RWPE2 (cell line): ENCODE measurements around the gene CYP2F1.
"Not testable (repeated sequence)": the region's sequence is repeated elsewhere in the genome, so short reads cannot be mapped to it uniquely, and the experiment has no call there.

ENCODE experiments used
- ATAC-seq: fragments of 200-7000 bp; cut with Tn5 transposase; 3 replicates; pipeline ENCODE4 v1.9.1; 2021; ENCODE audit warnings: low read depth
- DNase-seq: peaks from one replicate; pipeline ENCODE4 v3.0.0-alpha.2; 2020; ENCODE audit warnings: low spot score
- H3K27ac ChIP-seq: fragments of 450-650 bp; 2 replicates; pipeline ENCODE4 v1.5.1; 2017; ENCODE audit warnings: mild to moderate bottlenecking; ENCODE audit not compliant: poor library complexity, severe bottlenecking
- H3K27me3 ChIP-seq: fragments of 250-450 bp; sonication (Bioruptor Pico); 2 replicates; pipeline ENCODE4 v1.5.1; 2021; ENCODE audit warnings: mild to moderate bottlenecking, moderate library complexity; ENCODE audit not compliant: insufficient read depth, poor library complexity, severe bottlenecking
- H3K36me3 ChIP-seq: fragments of 250-450 bp; sonication (Bioruptor Pico); 2 replicates; pipeline ENCODE4 v1.5.1; 2020; ENCODE audit warnings: low read depth, mild to moderate bottlenecking, moderate library complexity
- H3K4me1 ChIP-seq: fragments of 250-450 bp; sonication (Bioruptor Pico); 2 replicates; pipeline ENCODE4 v1.5.1; 2021; ENCODE audit warnings: mild to moderate bottlenecking, moderate library complexity; ENCODE audit not compliant: insufficient read depth, poor library complexity, severe bottlenecking
- H3K4me3 ChIP-seq: fragments of 250-450 bp; sonication (Bioruptor Pico); 2 replicates; pipeline ENCODE4 v1.5.1; 2021; ENCODE audit warnings: mild to moderate bottlenecking, moderate library complexity; ENCODE audit not compliant: severe bottlenecking
- H3K9me3 ChIP-seq: fragments of 250-450 bp; sonication (Bioruptor Pico); 2 replicates; pipeline ENCODE4 v1.5.1; 2021; ENCODE audit warnings: mild to moderate bottlenecking, moderate library complexity; ENCODE audit not compliant: severe bottlenecking
- TF ChIP-seq, protein P1 (sequence below): fragments of 450-650 bp; IDR thresholded peaks from one replicate; pipeline ENCODE4 v1.5.1; 2017; ENCODE audit warnings: mild to moderate bottlenecking, moderate library complexity; ENCODE audit not compliant: poor library complexity, severe bottlenecking

Gene CYP2F1

GRCh38 chr19:41098762-41099161 lies 15.5 kb upstream of the CYP2F1 start:
- H3K27me3 ChIP-seq = peaks cover 10% of the 10 kb centered on the region
- H3K4me3 ChIP-seq = no peak overlapping the region
- H3K4me1 ChIP-seq = no peaks in the 10 kb centered on the region
- H3K36me3 ChIP-seq = no peaks in the 10 kb centered on the region
- ATAC-seq = no peak
- no peaks in the 10 kb centered on the region for H3K9me3 ChIP-seq
- DNase-seq = no peak
- no peak overlapping the region for H3K27ac ChIP-seq
- TF ChIP-seq, protein P1, sequence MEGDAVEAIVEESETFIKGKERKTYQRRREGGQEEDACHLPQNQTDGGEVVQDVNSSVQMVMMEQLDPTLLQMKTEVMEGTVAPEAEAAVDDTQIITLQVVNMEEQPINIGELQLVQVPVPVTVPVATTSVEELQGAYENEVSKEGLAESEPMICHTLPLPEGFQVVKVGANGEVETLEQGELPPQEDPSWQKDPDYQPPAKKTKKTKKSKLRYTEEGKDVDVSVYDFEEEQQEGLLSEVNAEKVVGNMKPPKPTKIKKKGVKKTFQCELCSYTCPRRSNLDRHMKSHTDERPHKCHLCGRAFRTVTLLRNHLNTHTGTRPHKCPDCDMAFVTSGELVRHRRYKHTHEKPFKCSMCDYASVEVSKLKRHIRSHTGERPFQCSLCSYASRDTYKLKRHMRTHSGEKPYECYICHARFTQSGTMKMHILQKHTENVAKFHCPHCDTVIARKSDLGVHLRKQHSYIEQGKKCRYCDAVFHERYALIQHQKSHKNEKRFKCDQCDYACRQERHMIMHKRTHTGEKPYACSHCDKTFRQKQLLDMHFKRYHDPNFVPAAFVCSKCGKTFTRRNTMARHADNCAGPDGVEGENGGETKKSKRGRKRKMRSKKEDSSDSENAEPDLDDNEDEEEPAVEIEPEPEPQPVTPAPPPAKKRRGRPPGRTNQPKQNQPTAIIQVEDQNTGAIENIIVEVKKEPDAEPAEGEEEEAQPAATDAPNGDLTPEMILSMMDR = no peak

GRCh38 chr19:41102210-41102609 lies 12.0 kb upstream of the CYP2F1 start:
- H3K36me3 ChIP-seq, ATAC-seq, H3K27ac ChIP-seq, DNase-seq, H3K4me3 ChIP-seq, H3K9me3 ChIP-seq, H3K4me1 ChIP-seq, H3K27me3 ChIP-seq: not testable (repeated sequence)

DNA sequence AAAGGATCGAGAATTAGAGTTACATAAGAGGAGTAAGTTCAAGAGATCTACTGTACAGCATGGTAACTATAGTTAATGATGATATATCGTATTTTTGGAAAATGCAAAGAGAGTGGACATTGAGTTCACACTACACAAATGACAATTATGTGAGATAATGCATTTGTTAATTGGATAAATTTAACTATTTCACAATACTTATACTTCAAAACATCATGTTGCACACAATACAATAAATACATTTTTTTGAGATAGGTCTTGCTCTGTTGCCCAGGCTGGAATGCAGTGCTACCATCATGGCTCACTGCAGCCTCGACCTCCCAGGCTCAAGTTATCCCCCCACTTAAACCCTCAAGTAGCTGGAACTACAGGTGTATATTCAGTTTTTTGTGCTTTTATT lies 8.1 kb upstream of the CYP2F1 start:
- no peaks in the 10 kb centered on the region for H3K27me3 ChIP-seq
- H3K27ac ChIP-seq = no peak overlapping the region
- TF ChIP-seq, protein P1 = no peak
- H3K4me3 ChIP-seq = no peak overlapping the region
- H3K4me1 ChIP-seq = no peaks in the 10 kb centered on the region
- no peak for DNase-seq
- no peaks in the 10 kb centered on the region for H3K9me3 ChIP-seq
- ATAC-seq = no peak
- H3K36me3 ChIP-seq = no peaks in the 10 kb centered on the region

DNA sequence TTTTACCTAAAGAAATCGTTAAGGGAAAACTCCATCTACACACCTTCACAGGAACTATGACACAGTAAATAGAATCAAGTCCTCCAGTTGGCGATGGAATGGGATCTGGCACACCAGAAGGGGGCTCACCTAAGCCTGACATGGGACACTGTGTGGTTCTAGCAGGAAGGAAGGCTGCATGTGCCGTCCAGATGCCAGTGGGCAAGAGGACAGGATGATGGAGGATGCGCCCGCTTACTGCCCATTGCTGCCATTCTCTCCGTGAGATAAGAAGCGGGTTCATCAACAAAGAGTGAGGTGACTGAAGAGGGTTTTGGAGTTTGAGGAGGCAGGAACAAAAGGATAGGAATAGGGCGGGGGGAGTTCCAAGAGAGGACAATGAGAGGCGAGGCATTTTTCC lies 2.9 kb upstream of the CYP2F1 start:
- H3K4me1 ChIP-seq = no peaks in the 10 kb centered on the region
- no peak overlapping the region for H3K4me3 ChIP-seq
- DNase-seq (no peak), ATAC-seq (no peak)
- no peaks in the 10 kb centered on the region for H3K36me3 ChIP-seq
- no peak overlapping the region for H3K27ac ChIP-seq
- no peaks in the 10 kb centered on the region for H3K9me3 ChIP-seq
- TF ChIP-seq, protein P1 = no peak
- H3K27me3 ChIP-seq = no peaks in the 10 kb centered on the region

GRCh38 chr19:41111750-41112295 lies 2.4 kb upstream of the CYP2F1 start:
- no peak for DNase-seq
- Histone ChIP-seq H3K27ac (no peak overlapping the region), H3K9me3 (no peaks in the 10 kb centered on the region), H3K4me3 (no peak overlapping the region), H3K27me3 (no peaks in the 10 kb centered on the region), H3K4me1 (no peaks in the 10 kb centered on the region), H3K36me3 (no peaks in the 10 kb centered on the region)
- TF ChIP-seq, protein P1 = no peak
- ATAC-seq = no peak
